Adrenal gland (tissue), 12 donors: ENCODE results near the gene RTRAF. TPM values are rescaled to one million over a fixed set of nuclear protein-coding genes. Genes with fewer than 3 reads are reported as not detected.

Experiments
- DNase-seq, 7 donors: peaks; one replicate each; pipeline ENCODE4 v3.0.0-alpha.2; 2019 to 2020
- H3K27ac ChIP-seq, 5 donors: fragments of 200-600 bp; sonication (generic) in 4 of 5; 1 replicate in 3 of 5; 2 replicates in 2 of 5; pipeline versions ENCODE4 v1.5.1 to v1.8.0; 2016 to 2020; ENCODE audit warnings: mild to moderate bottlenecking in 1 of 5
- H3K27me3 ChIP-seq: fragments of 200-600 bp; 2 replicates; pipeline ENCODE4 v1.8.0; 2021
- H3K36me3 ChIP-seq, 2 donors: fragments of 200-600 bp; replicated peaks in 1 of 2; 1 replicate in 1 of 2; 2 replicates in 1 of 2; pipeline versions ENCODE4 v1.5.1 to v1.8.0; 2018 to 2022
- H3K4me1 ChIP-seq, 2 donors: fragments of 200-600 bp; replicated peaks in 1 of 2; 1 replicate in 1 of 2; 2 replicates in 1 of 2; pipeline versions ENCODE4 v1.5.1 to v1.8.0; 2018 to 2021
- H3K4me3 ChIP-seq, 4 donors: fragments of 200-600 bp; sonication (generic) in 3 of 4; one replicate each; pipeline ENCODE4 v1.5.1; 2016 to 2018
- H3K9me3 ChIP-seq, 3 donors: fragments of 200-600 bp; sonication (generic) in 1 of 3; replicated peaks in 1 of 3; 1 replicate in 2 of 3; 2 replicates in 1 of 3; pipeline versions ENCODE4 v1.5.1 to v1.8.0; 2016 to 2021
- POLR2A ChIP-seq, 2 donors: fragments of 450-650 bp; IDR thresholded peaks; one replicate each; pipeline ENCODE4 v1.6.1; 2017; ENCODE audit warnings: antibody characterized with exemption in 2 of 2, mild to moderate bottlenecking in 2 of 2, moderate library complexity in 1 of 2
- WGBS, 4 donors: extraction: QIAGEN DNeasy Blood & Tissue Kit in 2 of 4; methylation state at CpG; one replicate each; pipeline versions ENCODE4 v1.1.5 to v1.1.7; 2013 to 2017; 5-methylcytosine and 5-hydroxymethylcytosine counted together
- intact Hi-C, 2 donors: fragments of 100-400 bp; cut with DNase I; formaldehyde crosslinking; loops; one replicate each; pipeline versions ENCODE4 v1.14.1 to v1.15.0; 2022 to 2023
- polyA plus RNA-seq, 3 donors: library from polyadenylated mRNA; stranded (reverse); fragments of 200-250 nt in 2 of 3; fragments of 350-450 nt in 1 of 3; fragmentation: Illumina TruSeq in 1 of 3; extraction: RNeasy Lipid Tissue Mini Kit (QIAGEN cat#74804) in 1 of 3; gene quantifications; one replicate each; pipeline ENCODE4 v1.2.3, GENCODE V29; 2013 to 2014
- total RNA-seq, 9 donors: library from RNA; depleted of rRNA in 4 of 9; stranded (reverse); fragments of >200 nt in 4 of 9; fragments of 120-200 nt in 1 of 9; fragmentation: NEBNext Ultra II Directional in 1 of 9; extraction: Animal tissue kit (Norgen Biotek cat#: 25700) in 1 of 9; gene quantifications; one replicate each; pipeline versions ENCODE4 v1.1.0 to v1.2.4, GENCODE V29; 2013 to 2023
- TF ChIP-seq, protein P1 (sequence below), 6 experiments: fragments of 450-650 bp in 4 of 6; fragments of 200-600 bp in 2 of 6; sonication (generic) in 1 of 6; IDR thresholded peaks; 1 replicate in 5 of 6; 2 replicates in 1 of 6; pipeline versions ENCODE4 v1.5.1 to v1.8.0; 2016 to 2021; ENCODE audit warnings: antibody characterized with exemption in 6 of 6, mild to moderate bottlenecking in 2 of 6, moderate library complexity in 1 of 6
- donor health status: healthy with polysubstance abuse.
- donor health status: Bipolar disorder and iron deficiency.
- donor health status: DM: yes; HTN: yes; CAD: no.
- donor health status: DM: no; HTN: no; CAD: no.
- donor health status: DM: no; HTN: no; CAD: no.
- donor health status: DM: yes; HTN: yes; CAD: no.

RTRAF gene
- total and polyA plus RNA-seq, 12 donors = 12.9 to 308 (median 168) TPM

DNA sequence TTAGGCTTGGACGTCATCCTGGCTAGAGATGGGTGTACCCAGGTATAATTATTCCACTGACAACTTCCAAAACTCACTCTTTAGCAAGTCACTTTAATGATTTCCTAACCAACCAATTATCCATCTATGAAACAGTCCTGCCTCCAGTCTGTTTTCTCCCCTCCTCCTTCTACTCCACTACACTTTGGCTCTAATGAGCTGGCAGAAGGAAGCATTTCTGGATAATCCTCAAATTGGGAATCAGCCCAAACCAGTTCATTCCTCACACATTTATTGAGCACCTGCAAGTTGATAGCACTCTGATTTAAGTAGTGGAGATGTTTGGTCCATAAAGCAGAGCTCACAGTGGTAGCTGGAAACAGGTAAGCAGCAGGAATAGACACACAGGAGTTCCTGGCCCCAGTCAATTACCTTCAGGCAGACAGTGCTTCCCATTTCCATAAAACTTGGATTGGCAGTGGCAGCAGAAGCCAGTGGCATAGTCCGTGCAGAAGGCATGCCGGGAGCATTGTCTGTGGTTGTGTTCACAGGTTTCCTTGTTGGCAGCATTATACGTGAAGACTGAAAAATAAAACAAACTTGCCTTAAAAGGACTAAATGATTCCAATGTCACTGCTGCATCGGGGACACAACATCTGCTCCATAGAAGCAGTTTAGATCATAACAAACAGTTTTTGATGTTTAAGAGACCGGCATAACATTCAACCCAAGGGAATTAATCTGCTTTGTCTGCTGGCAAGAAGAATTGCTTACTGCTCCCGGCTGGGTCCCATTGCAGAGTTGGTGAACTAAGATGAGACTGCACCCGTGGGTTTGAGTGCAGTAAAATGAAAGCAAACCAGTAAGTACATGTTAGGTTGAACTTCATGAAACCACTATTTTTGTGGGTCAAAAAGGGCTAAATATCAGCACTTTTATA lies 53.3 kb downstream of the RTRAF start:
- peaks cover 0 to 3% of the 10 kb centered on the region in 2 donors for H3K36me3 ChIP-seq
- H3K4me3 ChIP-seq = no peak overlapping the region
- WGBS, 4 donors = 52 to 73% (median 61%) methylated on average over 8 of the region's 8 CpGs
- H3K9me3 ChIP-seq = no peaks in the 10 kb centered on the region
- TF ChIP-seq POLR2A (IDR thresholded peaks at IDR 0.05) = no peak
- TF ChIP-seq, protein P1, sequence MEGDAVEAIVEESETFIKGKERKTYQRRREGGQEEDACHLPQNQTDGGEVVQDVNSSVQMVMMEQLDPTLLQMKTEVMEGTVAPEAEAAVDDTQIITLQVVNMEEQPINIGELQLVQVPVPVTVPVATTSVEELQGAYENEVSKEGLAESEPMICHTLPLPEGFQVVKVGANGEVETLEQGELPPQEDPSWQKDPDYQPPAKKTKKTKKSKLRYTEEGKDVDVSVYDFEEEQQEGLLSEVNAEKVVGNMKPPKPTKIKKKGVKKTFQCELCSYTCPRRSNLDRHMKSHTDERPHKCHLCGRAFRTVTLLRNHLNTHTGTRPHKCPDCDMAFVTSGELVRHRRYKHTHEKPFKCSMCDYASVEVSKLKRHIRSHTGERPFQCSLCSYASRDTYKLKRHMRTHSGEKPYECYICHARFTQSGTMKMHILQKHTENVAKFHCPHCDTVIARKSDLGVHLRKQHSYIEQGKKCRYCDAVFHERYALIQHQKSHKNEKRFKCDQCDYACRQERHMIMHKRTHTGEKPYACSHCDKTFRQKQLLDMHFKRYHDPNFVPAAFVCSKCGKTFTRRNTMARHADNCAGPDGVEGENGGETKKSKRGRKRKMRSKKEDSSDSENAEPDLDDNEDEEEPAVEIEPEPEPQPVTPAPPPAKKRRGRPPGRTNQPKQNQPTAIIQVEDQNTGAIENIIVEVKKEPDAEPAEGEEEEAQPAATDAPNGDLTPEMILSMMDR (IDR thresholded peaks at IDR 0.05) = no peak
- H3K27me3 ChIP-seq = no peaks in the 10 kb centered on the region
- intact Hi-C loops = no loop called here
- DNase-seq = no peak
- peaks cover 0 to 12% of the 10 kb centered on the region in 2 donors for H3K4me1 ChIP-seq
- H3K27ac ChIP-seq = peak overlapping the region in 1 of 5 donors; percentile 6

DNA sequence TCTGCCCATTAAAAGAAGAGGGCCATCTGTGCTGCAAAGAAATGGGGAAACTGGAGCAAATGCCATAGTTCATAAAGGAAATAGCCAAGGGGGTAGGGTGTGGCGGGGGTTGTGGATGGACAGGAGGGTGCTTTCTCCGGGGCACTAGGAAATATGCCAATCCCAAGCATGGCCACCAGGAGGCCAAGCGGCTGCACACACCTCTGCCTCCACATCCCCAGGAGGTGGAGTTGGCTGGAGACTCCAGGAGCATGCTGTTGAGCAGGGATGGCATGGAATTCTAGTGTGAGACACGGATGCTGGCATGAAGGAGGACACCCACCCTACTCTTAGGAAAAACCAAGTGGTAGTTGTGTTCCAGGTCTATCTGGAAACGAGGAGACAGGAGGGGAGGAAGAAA lies 54.3 kb downstream of the RTRAF start:
- TF ChIP-seq, protein P1 (IDR thresholded peaks at IDR 0.05) = peak in 5 of 6 experiments; percentile 3 to 53 (median 28)
- no peak for TF ChIP-seq POLR2A (IDR thresholded peaks at IDR 0.05)
- no peaks in the 10 kb centered on the region for H3K9me3 ChIP-seq
- no peak overlapping the region for H3K27ac ChIP-seq
- H3K27me3 ChIP-seq = no peaks in the 10 kb centered on the region
- no peak for DNase-seq
- H3K4me1 ChIP-seq = peaks cover 0 to 12% of the 10 kb centered on the region in 2 donors
- 42 to 70% (median 67%) methylated on average over 5 of the region's 5 CpGs for WGBS, 4 donors
- H3K36me3 ChIP-seq = no peaks in the 10 kb centered on the region
- no peak overlapping the region for H3K4me3 ChIP-seq
- intact Hi-C loops = no loop called here

DNA sequence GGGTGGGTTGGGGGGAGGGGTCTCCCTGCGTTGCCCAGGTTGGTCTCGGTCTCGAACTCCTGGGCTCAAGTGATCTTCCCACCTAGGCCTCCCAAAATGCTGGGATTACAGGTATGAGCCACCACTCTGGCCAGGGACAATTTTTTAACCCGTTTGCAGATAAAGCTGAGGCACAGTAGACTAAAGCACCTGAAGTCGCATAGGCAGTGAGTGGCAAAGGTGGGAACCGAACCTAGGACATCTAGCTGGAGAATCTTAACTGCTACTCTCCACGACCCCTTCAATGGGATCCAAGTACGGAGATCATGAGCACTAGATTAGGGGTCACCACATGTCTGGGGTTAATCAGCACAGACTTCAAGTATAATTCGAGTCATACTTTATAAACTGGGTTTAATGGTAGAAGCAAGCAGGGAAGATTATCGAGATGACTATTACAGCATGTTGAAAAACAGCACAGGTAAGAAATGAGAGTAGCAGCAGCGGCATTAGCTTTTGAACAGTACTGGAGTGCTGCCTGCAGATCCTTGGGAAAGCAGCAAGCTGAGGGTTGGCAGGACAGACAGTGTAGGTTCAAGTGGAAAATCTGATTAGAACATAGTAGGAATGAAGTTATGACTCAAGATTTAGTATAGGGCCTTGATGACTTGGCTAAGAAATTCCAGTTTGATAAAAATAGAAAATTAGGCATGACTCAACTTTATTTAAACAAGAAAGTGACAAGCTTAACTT lies 55.6 kb downstream of the RTRAF start:
- H3K27ac ChIP-seq = peak overlapping the region in 2 of 5 donors; percentile 17 to 34
- no peaks in the 10 kb centered on the region for H3K9me3 ChIP-seq
- DNase-seq = peak in 1 of 7 donors; percentile 64
- H3K36me3 ChIP-seq = no peaks in the 10 kb centered on the region
- no peaks in the 10 kb centered on the region for H3K27me3 ChIP-seq
- H3K4me1 ChIP-seq = peaks cover 0 to 12% of the 10 kb centered on the region in 2 donors
- no peak overlapping the region for H3K4me3 ChIP-seq
- 70 to 86% (median 85%) methylated on average over 8 to 11 of the region's 11 CpGs for WGBS, 4 donors
- TF ChIP-seq, protein P1 (IDR thresholded peaks at IDR 0.05) = no peak
- no peak for TF ChIP-seq POLR2A (IDR thresholded peaks at IDR 0.05)
- intact Hi-C loops = no loop called here

DNA sequence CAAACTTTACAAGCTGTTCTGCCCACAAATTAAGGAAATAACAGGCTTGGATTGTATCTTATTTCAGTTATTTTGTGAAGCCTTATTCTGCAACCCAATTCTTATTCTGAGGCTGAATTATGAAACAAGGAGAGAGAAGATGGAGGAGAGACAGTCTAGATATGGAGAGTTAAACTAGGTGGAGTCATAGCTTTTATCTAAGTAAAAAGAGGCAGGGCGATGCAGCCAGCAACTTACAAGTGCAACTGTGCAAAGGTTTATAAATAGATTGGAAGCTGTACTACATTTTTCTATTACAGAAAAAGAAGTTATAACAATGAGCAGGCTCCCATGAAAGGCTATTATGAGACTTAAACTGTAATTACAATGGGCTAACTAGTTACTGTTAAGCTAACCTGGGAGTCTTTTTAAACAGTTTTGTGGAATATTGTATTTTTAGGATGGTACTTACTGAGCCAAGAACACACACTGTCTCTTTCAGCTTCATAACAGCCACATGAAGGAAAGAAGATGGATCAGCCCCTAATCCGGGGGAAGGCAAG lies 57.1 kb downstream of the RTRAF start:
- intact Hi-C loops = no loop called here
- Histone ChIP-seq H3K27me3 (no peaks in the 10 kb centered on the region), H3K4me3 (no peak overlapping the region), H3K4me1 (peaks cover 0 to 12% of the 10 kb centered on the region in 2 donors), H3K36me3 (no peaks in the 10 kb centered on the region), H3K27ac (peak overlapping the region in 1 of 5 donors; percentile 19), H3K9me3 (no peaks in the 10 kb centered on the region)
- TF ChIP-seq POLR2A (IDR thresholded peaks at IDR 0.05) = no peak
- TF ChIP-seq, protein P1 (IDR thresholded peaks at IDR 0.05) = no peak
- 39 to 59% (median 48%) methylated on average over 2 of the region's 2 CpGs for WGBS, 4 donors
- DNase-seq = no peak
